PC-3 (cell line): ENCODE results near the gene SLC10A7. TPM values are rescaled to one million over a fixed set of nuclear protein-coding genes. Genes with fewer than 3 reads are reported as not detected.

Experiments
- ATAC-seq: fragments of 200-7000 bp; cut with Tn5 transposase; 2 replicates; pipeline ENCODE4 v1.9.1; 2020; ENCODE audit warnings: mild to moderate bottlenecking, moderate library complexity
- BruUV-seq: library from RNA; stranded (reverse); fragments of 400-500 nt; replicated peaks from 2 replicates; lab custom pipeline; 2021; lab: Mats Ljungman, UMichigan
- CTCF ChIA-PET: fragments of 300-600 bp; sonication (Branson Sonifier 250); formaldehyde crosslinking; loops from one replicate; lab custom pipeline; 2022; ENCODE audit warnings: antibody characterized with exemption; lab: Charles Lee
- POLR2A ChIA-PET: fragments of 300-600 bp; sonication (Branson Sonifier 250); formaldehyde crosslinking; loops from one replicate; lab custom pipeline; 2022; ENCODE audit warnings: antibody characterized with exemption; ENCODE audit not compliant: unreplicated experiment; lab: Charles Lee
- DNase-seq: peaks from one replicate; pipeline ENCODE4 v3.0.0-alpha.2; 2015
- H2AFZ ChIP-seq: fragments of 300-600 bp; sonication (generic); 2 replicates; pipeline ENCODE4 v1.6.0; 2016; ENCODE audit warnings: antibody characterized with exemption, low read length
- H3F3A ChIP-seq: fragments of 300-600 bp; sonication (generic); one replicate; pipeline ENCODE4 v1.6.0; 2017; ENCODE audit warnings: antibody characterized with exemption, low read length, control low read depth, mild to moderate bottlenecking; ENCODE audit not compliant: unreplicated experiment
- H3K27ac ChIP-seq: fragments of 300-600 bp; sonication (generic); 2 replicates; pipeline ENCODE4 v1.5.1; 2016; ENCODE audit warnings: mild to moderate bottlenecking, low read length
- H3K27me3 ChIP-seq: fragments of 300-600 bp; sonication (generic); 2 replicates; pipeline ENCODE4 v1.6.1; 2016; ENCODE audit warnings: low read length, mixed read lengths
- H3K36me3 ChIP-seq: fragments of 300-600 bp; sonication (generic); 2 replicates; pipeline ENCODE4 v1.6.1; 2016; ENCODE audit warnings: low read depth, mixed run types, low read length, mixed read lengths
- H3K4me1 ChIP-seq: fragments of 300-600 bp; sonication (generic); 2 replicates; pipeline ENCODE4 v1.5.1; 2016; ENCODE audit warnings: low read length; ENCODE audit not compliant: insufficient read depth
- H3K4me2 ChIP-seq: fragments of 300-600 bp; sonication (generic); 2 replicates; pipeline ENCODE4 v1.6.0; 2016; ENCODE audit warnings: low read length
- H3K4me3 ChIP-seq: fragments of 300-600 bp; sonication (generic); 2 replicates; pipeline ENCODE4 v1.5.1; 2016; ENCODE audit warnings: mild to moderate bottlenecking, low read length, mixed read lengths
- H3K79me2 ChIP-seq: fragments of 300-600 bp; sonication (generic); 2 replicates; pipeline ENCODE4 v1.6.1; 2017; ENCODE audit warnings: low read length, mixed read lengths
- H3K9ac ChIP-seq: fragments of 300-600 bp; sonication (generic); 2 replicates; pipeline ENCODE4 v1.6.0; 2016; ENCODE audit warnings: mild to moderate bottlenecking, low read length
- H3K9me2 ChIP-seq: fragments of 300-600 bp; sonication (generic); replicated peaks from 2 replicates; pipeline ENCODE4 v1.6.1; 2016; ENCODE audit warnings: mixed run types, low read length, mixed read lengths
- H3K9me3 ChIP-seq: fragments of 300-600 bp; sonication (generic); 2 replicates; pipeline ENCODE4 v1.6.1; 2016; ENCODE audit warnings: low read length, mixed read lengths
- H4K20me1 ChIP-seq: fragments of 300-600 bp; sonication (generic); 2 replicates; pipeline ENCODE4 v1.6.1; 2016; ENCODE audit warnings: low read length, mixed read lengths
- CTCF ChIP-seq: fragments of 300-600 bp; sonication (generic); conservative IDR thresholded peaks from 2 replicates; pipeline ENCODE4 v1.5.1; 2017; ENCODE audit warnings: antibody characterized with exemption, low read depth, mild to moderate bottlenecking, low read length
- EZH2 ChIP-seq: fragments of 300-600 bp; sonication (generic); IDR thresholded peaks from one replicate; pipeline ENCODE4 v1.6.1; 2017; ENCODE audit warnings: antibody characterized with exemption, mild to moderate bottlenecking, low read length; ENCODE audit not compliant: unreplicated experiment
- EZH2phosphoT487 ChIP-seq: fragments of 300-600 bp; sonication (generic); IDR thresholded peaks from 2 replicates; pipeline ENCODE4 v1.6.1; 2018; ENCODE audit warnings: mild to moderate bottlenecking, antibody characterized with exemption, low read length, borderline replicate concordance
- intact Hi-C: fragments of 100-400 bp; cut with micrococcal nuclease; formaldehyde crosslinking; loops from 2 replicates; pipeline ENCODE4 v1.9.0; 2023
- total RNA-seq: library from RNA; depleted of rRNA; stranded (reverse); fragments of >200 nt; gene quantifications from 2 replicates; pipeline ENCODE4 v1.2.3, GENCODE V29; 2014

The SLC10A7 gene
- total RNA-seq, 1 experiment from 2014 or later = 9.1 TPM

GRCh38 chr4:146398896-146399445, 122.8 kb downstream of the SLC10A7 start:
- H3K4me3 ChIP-seq = no peak overlapping the region
- H3K9ac ChIP-seq = no peak overlapping the region
- H3K79me2 ChIP-seq = no peaks in the 10 kb centered on the region
- no TSS peak for BruUV-seq
- intact Hi-C loops = no loop called here
- no peak overlapping the region for H3K27ac ChIP-seq
- H3K4me2 ChIP-seq = no peak overlapping the region
- H3K27me3 ChIP-seq = no peaks in the 10 kb centered on the region
- H3K36me3 ChIP-seq = no peaks in the 10 kb centered on the region
- H4K20me1 ChIP-seq = no peaks in the 10 kb centered on the region
- DNase-seq (no peak), ATAC-seq (no peak)
- H3K4me1 ChIP-seq = no peaks in the 10 kb centered on the region
- POLR2A ChIA-PET = no interaction called here
- no peak overlapping the region for H2AFZ ChIP-seq
- no peaks in the 10 kb centered on the region for H3F3A ChIP-seq
- no peak for TF ChIP-seq CTCF
- TF ChIP-seq EZH2 = no peak
- no peak for TF ChIP-seq EZH2phosphoT487
- H3K9me3 ChIP-seq = no peaks in the 10 kb centered on the region
- CTCF ChIA-PET = no interaction called here
- no peaks in the 10 kb centered on the region for H3K9me2 ChIP-seq

- H3K4me1 ChIP-seq = no peaks in the 10 kb centered on the region
- H3F3A ChIP-seq = no peaks in the 10 kb centered on the region
- no peak overlapping the region for H3K9ac ChIP-seq
- DNase-seq (no peak), ATAC-seq (no peak)
- no peaks in the 10 kb centered on the region for H3K36me3 ChIP-seq
- H3K9me2 ChIP-seq = no peaks in the 10 kb centered on the region
- H3K4me3 ChIP-seq = no peak overlapping the region
- no peaks in the 10 kb centered on the region for H3K9me3 ChIP-seq
- H3K79me2 ChIP-seq = no peaks in the 10 kb centered on the region
- no peak overlapping the region for H2AFZ ChIP-seq
- no peak for TF ChIP-seq EZH2
- TF ChIP-seq EZH2phosphoT487 = no peak
- TF ChIP-seq CTCF = no peak
- no peaks in the 10 kb centered on the region for H4K20me1 ChIP-seq
- no peak overlapping the region for H3K4me2 ChIP-seq
- CTCF ChIA-PET = no interaction called here
- H3K27me3 ChIP-seq = no peaks in the 10 kb centered on the region
- intact Hi-C loops = no loop called here
- no TSS peak for BruUV-seq
- POLR2A ChIA-PET = no interaction called here
- no peak overlapping the region for H3K27ac ChIP-seq
These were observed 123.3 kb downstream of the SLC10A7 start for GRCh38 chr4:146398404-146398803.

- no peak for TF ChIP-seq EZH2phosphoT487
- no peak overlapping the region for H2AFZ ChIP-seq
- ATAC-seq (no peak), DNase-seq (no peak)
- no peaks in the 10 kb centered on the region for H3K9me2 ChIP-seq
- no peak overlapping the region for H3K4me3 ChIP-seq
- no peak overlapping the region for H3K9ac ChIP-seq
- ChIA-PET POLR2A (no interaction called here), CTCF (interaction anchor here (0.6 kb wide), 1 partner anchor 522 kb away, joined by 3 read pairs; no protein-coding TSS in a partner anchor)
- intact Hi-C loops = no loop called here
- no peak overlapping the region for H3K27ac ChIP-seq
- H3K27me3 ChIP-seq = no peaks in the 10 kb centered on the region
- no peaks in the 10 kb centered on the region for H3K9me3 ChIP-seq
- no peaks in the 10 kb centered on the region for H4K20me1 ChIP-seq
- H3F3A ChIP-seq = no peaks in the 10 kb centered on the region
- BruUV-seq = no TSS peak
- H3K4me2 ChIP-seq = no peak overlapping the region
- no peaks in the 10 kb centered on the region for H3K4me1 ChIP-seq
- no peaks in the 10 kb centered on the region for H3K36me3 ChIP-seq
- H3K79me2 ChIP-seq = no peaks in the 10 kb centered on the region
These were observed 132.2 kb downstream of the SLC10A7 start for GRCh38 chr4:146389561-146389960.
